Measurements from ENCODE around the gene TIAM1.

Gene TIAM1

GRCh38 chr21:31140676-31141075 lies 203.4 kb downstream of the TIAM1 start:
- no peak overlapping the region for H3K27ac ChIP-seq (ENCODE audit: low read depth, low read length)

GRCh38 chr21:31140025-31140424 lies 204.0 kb downstream of the TIAM1 start:
- no peak overlapping the region for H3K27ac ChIP-seq (ENCODE audit: low read depth, low read length)
- H3K4me3 ChIP-seq (ENCODE audit: low read depth in 1 of 5, low read length in 5 of 5): no peak overlapping the region
- H3K4me1 ChIP-seq (ENCODE audit: control insufficient read depth in 5 of 5, insufficient read depth in 5 of 5, low read length in 5 of 5): peaks cover 0 to 16% (median 11%) of the 10 kb centered on the region in 5 donors
- H3K9me3 ChIP-seq (ENCODE audit: control insufficient read depth in 5 of 5, low read length in 5 of 5): no peaks in the 10 kb centered on the region
- peaks cover 0 to 4% (median 0%) of the 10 kb centered on the region in 5 donors for H3K27me3 ChIP-seq (ENCODE audit: control insufficient read depth in 5 of 5, insufficient read depth in 4 of 5, low read length in 5 of 5)
- no peaks in the 10 kb centered on the region for H3K36me3 ChIP-seq (ENCODE audit: control insufficient read depth in 5 of 5, insufficient read depth in 5 of 5, low read length in 5 of 5)
- H3K9ac ChIP-seq (ENCODE audit: low read length in 5 of 5): no peak overlapping the region

More at GRCh38 chr21:31140676-31141075, 203.4 kb downstream of the TIAM1 start:
- H3K36me3 ChIP-seq (ENCODE audit: control insufficient read depth in 5 of 5, insufficient read depth in 5 of 5, low read length in 5 of 5): no peaks in the 10 kb centered on the region
- peaks cover 0 to 16% (median 7%) of the 10 kb centered on the region in 5 donors for H3K4me1 ChIP-seq (ENCODE audit: control insufficient read depth in 5 of 5, insufficient read depth in 5 of 5, low read length in 5 of 5)
- peaks cover 0 to 4% (median 0%) of the 10 kb centered on the region in 5 donors for H3K27me3 ChIP-seq (ENCODE audit: control insufficient read depth in 5 of 5, insufficient read depth in 4 of 5, low read length in 5 of 5)
- H3K9me3 ChIP-seq (ENCODE audit: control insufficient read depth in 5 of 5, low read length in 5 of 5): no peaks in the 10 kb centered on the region
- H3K9ac ChIP-seq (ENCODE audit: low read length in 5 of 5): no peak overlapping the region
- H3K4me3 ChIP-seq (ENCODE audit: low read depth in 1 of 5, low read length in 5 of 5): no peak overlapping the region

GRCh38 chr21:31137960-31138359 lies 206.1 kb downstream of the TIAM1 start:
- peaks cover 0 to 4% (median 0%) of the 10 kb centered on the region in 5 donors for H3K27me3 ChIP-seq (ENCODE audit: control insufficient read depth in 5 of 5, insufficient read depth in 4 of 5, low read length in 5 of 5)
- no peak overlapping the region for H3K4me3 ChIP-seq (ENCODE audit: low read depth in 1 of 5, low read length in 5 of 5)
- H3K4me1 ChIP-seq (ENCODE audit: control insufficient read depth in 5 of 5, insufficient read depth in 5 of 5, low read length in 5 of 5): peaks cover 0 to 20% (median 12%) of the 10 kb centered on the region in 5 donors
- no peak overlapping the region for H3K9ac ChIP-seq (ENCODE audit: low read length in 5 of 5)
- H3K9me3 ChIP-seq (ENCODE audit: control insufficient read depth in 5 of 5, low read length in 5 of 5): no peaks in the 10 kb centered on the region
- H3K27ac ChIP-seq (ENCODE audit: low read depth, low read length): no peak overlapping the region
- H3K36me3 ChIP-seq (ENCODE audit: control insufficient read depth in 5 of 5, insufficient read depth in 5 of 5, low read length in 5 of 5): no peaks in the 10 kb centered on the region

GRCh38 chr21:31136891-31137290 lies 207.2 kb downstream of the TIAM1 start:
- no peaks in the 10 kb centered on the region for H3K27me3 ChIP-seq (ENCODE audit: control insufficient read depth in 5 of 5, insufficient read depth in 4 of 5, low read length in 5 of 5)
- H3K9ac ChIP-seq (ENCODE audit: low read length in 5 of 5): no peak overlapping the region
- no peaks in the 10 kb centered on the region for H3K9me3 ChIP-seq (ENCODE audit: control insufficient read depth in 5 of 5, low read length in 5 of 5)
- H3K27ac ChIP-seq (ENCODE audit: low read depth, low read length): no peak overlapping the region
- H3K4me1 ChIP-seq (ENCODE audit: control insufficient read depth in 5 of 5, insufficient read depth in 5 of 5, low read length in 5 of 5): peaks cover 0 to 26% (median 16%) of the 10 kb centered on the region in 5 donors
- H3K4me3 ChIP-seq (ENCODE audit: low read depth in 1 of 5, low read length in 5 of 5): no peak overlapping the region
- H3K36me3 ChIP-seq (ENCODE audit: control insufficient read depth in 5 of 5, insufficient read depth in 5 of 5, low read length in 5 of 5): no peaks in the 10 kb centered on the region

- Histone ChIP-seq H3K4me3 (ENCODE audit: low read depth in 1 of 5, low read length in 5 of 5) (no peak overlapping the region), H3K27ac (ENCODE audit: low read depth, low read length) (no peak overlapping the region), H3K27me3 (ENCODE audit: control insufficient read depth in 5 of 5, insufficient read depth in 4 of 5, low read length in 5 of 5) (no peaks in the 10 kb centered on the region), H3K9ac (ENCODE audit: low read length in 5 of 5) (no peak overlapping the region), H3K36me3 (ENCODE audit: control insufficient read depth in 5 of 5, insufficient read depth in 5 of 5, low read length in 5 of 5) (no peaks in the 10 kb centered on the region), H3K9me3 (ENCODE audit: control insufficient read depth in 5 of 5, low read length in 5 of 5) (no peaks in the 10 kb centered on the region), H3K4me1 (ENCODE audit: control insufficient read depth in 5 of 5, insufficient read depth in 5 of 5, low read length in 5 of 5) (peaks cover 0 to 26% (median 16%) of the 10 kb centered on the region in 5 donors)
Observed at GRCh38 chr21:31135531-31136184, 208.4 kb downstream of the TIAM1 start.

GRCh38 chr21:31133243-31133830 lies 210.7 kb downstream of the TIAM1 start:
- Histone ChIP-seq H3K27ac (ENCODE audit: low read depth, low read length) (no peak overlapping the region), H3K4me3 (ENCODE audit: low read depth in 1 of 5, low read length in 5 of 5) (no peak overlapping the region), H3K36me3 (ENCODE audit: control insufficient read depth in 5 of 5, insufficient read depth in 5 of 5, low read length in 5 of 5) (no peaks in the 10 kb centered on the region)

GRCh38 chr21:31132574-31133242 lies 211.4 kb downstream of the TIAM1 start:
- Histone ChIP-seq H3K9me3 (ENCODE audit: control insufficient read depth in 5 of 5, low read length in 5 of 5) (no peaks in the 10 kb centered on the region), H3K27me3 (ENCODE audit: control insufficient read depth in 5 of 5, insufficient read depth in 4 of 5, low read length in 5 of 5) (no peaks in the 10 kb centered on the region), H3K27ac (ENCODE audit: low read depth, low read length) (no peak overlapping the region), H3K4me3 (ENCODE audit: low read depth in 1 of 5, low read length in 5 of 5) (no peak overlapping the region), H3K9ac (ENCODE audit: low read length in 5 of 5) (peak overlapping the region in 1 of 5 donors; percentile 2), H3K36me3 (ENCODE audit: control insufficient read depth in 5 of 5, insufficient read depth in 5 of 5, low read length in 5 of 5) (no peaks in the 10 kb centered on the region), H3K4me1 (ENCODE audit: control insufficient read depth in 5 of 5, insufficient read depth in 5 of 5, low read length in 5 of 5) (peaks cover 0 to 26% (median 6%) of the 10 kb centered on the region in 5 donors)

More at GRCh38 chr21:31133243-31133830, 210.7 kb downstream of the TIAM1 start:
- no peak overlapping the region for H3K9ac ChIP-seq (ENCODE audit: low read length in 5 of 5)
- H3K4me1 ChIP-seq (ENCODE audit: control insufficient read depth in 5 of 5, insufficient read depth in 5 of 5, low read length in 5 of 5): peaks cover 0 to 26% (median 12%) of the 10 kb centered on the region in 5 donors
- H3K27me3 ChIP-seq (ENCODE audit: control insufficient read depth in 5 of 5, insufficient read depth in 4 of 5, low read length in 5 of 5): no peaks in the 10 kb centered on the region
- no peaks in the 10 kb centered on the region for H3K9me3 ChIP-seq (ENCODE audit: control insufficient read depth in 5 of 5, low read length in 5 of 5)

- no peaks in the 10 kb centered on the region for H3K36me3 ChIP-seq (ENCODE audit: control insufficient read depth in 5 of 5, insufficient read depth in 5 of 5, low read length in 5 of 5)
- peaks cover 0 to 20% (median 0%) of the 10 kb centered on the region in 5 donors for H3K4me1 ChIP-seq (ENCODE audit: control insufficient read depth in 5 of 5, insufficient read depth in 5 of 5, low read length in 5 of 5)
- no peak overlapping the region for H3K9ac ChIP-seq (ENCODE audit: low read length in 5 of 5)
- H3K9me3 ChIP-seq (ENCODE audit: control insufficient read depth in 5 of 5, low read length in 5 of 5): no peaks in the 10 kb centered on the region
- H3K27ac ChIP-seq (ENCODE audit: low read depth, low read length): no peak overlapping the region
- no peak overlapping the region for H3K4me3 ChIP-seq (ENCODE audit: low read depth in 1 of 5, low read length in 5 of 5)
- H3K27me3 ChIP-seq (ENCODE audit: control insufficient read depth in 5 of 5, insufficient read depth in 4 of 5, low read length in 5 of 5): no peaks in the 10 kb centered on the region
Observed at GRCh38 chr21:31130821-31131220, 213.2 kb downstream of the TIAM1 start.

GRCh38 chr21:31128234-31128633 lies 215.8 kb downstream of the TIAM1 start:
- no peak overlapping the region for H3K9ac ChIP-seq (ENCODE audit: low read length in 5 of 5)
- H3K4me1 ChIP-seq (ENCODE audit: control insufficient read depth in 5 of 5, insufficient read depth in 5 of 5, low read length in 5 of 5): peaks cover 0 to 19% (median 0%) of the 10 kb centered on the region in 5 donors
- H3K9me3 ChIP-seq (ENCODE audit: control insufficient read depth in 5 of 5, low read length in 5 of 5): no peaks in the 10 kb centered on the region
- no peak overlapping the region for H3K4me3 ChIP-seq (ENCODE audit: low read depth in 1 of 5, low read length in 5 of 5)
- H3K36me3 ChIP-seq (ENCODE audit: control insufficient read depth in 5 of 5, insufficient read depth in 5 of 5, low read length in 5 of 5): no peaks in the 10 kb centered on the region
- H3K27me3 ChIP-seq (ENCODE audit: control insufficient read depth in 5 of 5, insufficient read depth in 4 of 5, low read length in 5 of 5): no peaks in the 10 kb centered on the region
- no peak overlapping the region for H3K27ac ChIP-seq (ENCODE audit: low read depth, low read length)

GRCh38 chr21:31124010-31124409 lies 220.1 kb downstream of the TIAM1 start:
- H3K4me1 ChIP-seq (ENCODE audit: control insufficient read depth in 5 of 5, insufficient read depth in 5 of 5, low read length in 5 of 5): peaks cover 0 to 9% (median 0%) of the 10 kb centered on the region in 5 donors
- H3K27ac ChIP-seq (ENCODE audit: low read depth, low read length): no peak overlapping the region
- H3K36me3 ChIP-seq (ENCODE audit: control insufficient read depth in 5 of 5, insufficient read depth in 5 of 5, low read length in 5 of 5): no peaks in the 10 kb centered on the region
- H3K9ac ChIP-seq (ENCODE audit: low read length in 5 of 5): no peak overlapping the region
- H3K4me3 ChIP-seq (ENCODE audit: low read depth in 1 of 5, low read length in 5 of 5): no peak overlapping the region
- no peaks in the 10 kb centered on the region for H3K27me3 ChIP-seq (ENCODE audit: control insufficient read depth in 5 of 5, insufficient read depth in 4 of 5, low read length in 5 of 5)
- H3K9me3 ChIP-seq (ENCODE audit: control insufficient read depth in 5 of 5, low read length in 5 of 5): no peaks in the 10 kb centered on the region
